H1 (cell line): ENCODE measurements around the gene KRTAP11-1. TPM values are rescaled to one million over a fixed set of nuclear protein-coding genes. Genes with fewer than 3 reads are reported as not detected.

Experiments
- CTCF ChIA-PET: fragments of 300-600 bp; sonication (Branson Sonifier 250); formaldehyde crosslinking; loops from one replicate; lab custom pipeline; 2021; ENCODE audit not compliant: partially characterized antibody; lab: Charles Lee
- POLR2A ChIA-PET: fragments of 300-600 bp; sonication (Branson Sonifier 250); formaldehyde crosslinking; loops from one replicate; lab custom pipeline; 2021; ENCODE audit warnings: inconsistent platforms; ENCODE audit not compliant: partially characterized antibody; lab: Charles Lee
- DNase-seq, 2 experiments: peaks; one replicate each; pipeline versions ENCODE4 v3.0.0 to v3.0.0-alpha.2; 2010 to 2022; ENCODE audit warnings: low spot score in 2 of 2, low read depth in 1 of 2, mixed read lengths in 1 of 2
- FAIRE-seq: peaks from 2 replicates; lab custom pipeline; 2011; peaks lifted over from hg19 to GRCh38; lab: Jason Lieb, UNC
- H2AFZ ChIP-seq: 2 replicates; pipeline ENCODE4 v1.8.1; 2012; ENCODE audit warnings: low read length, inconsistent platforms
- H2AK5ac ChIP-seq: 2 replicates; pipeline ENCODE4 v1.6.1; 2013; ENCODE audit warnings: low read depth, low read length
- H2BK120ac ChIP-seq: replicated peaks from 2 replicates; pipeline ENCODE3; 2013; ENCODE audit warnings: low read depth, low read length, inconsistent platforms
- H2BK12ac ChIP-seq: 2 replicates; pipeline ENCODE4 v1.6.1; 2013; ENCODE audit warnings: low read depth, low read length
- H2BK15ac ChIP-seq: 2 replicates; pipeline ENCODE4 v1.6.1; 2013; ENCODE audit warnings: low read length
- H2BK20ac ChIP-seq: 2 replicates; pipeline ENCODE4 v1.6.1; 2013; ENCODE audit warnings: low read length
- H2BK5ac ChIP-seq: 2 replicates; pipeline ENCODE4 v1.6.1; 2013; ENCODE audit warnings: low read depth, low read length
- H3K14ac ChIP-seq: 2 replicates; pipeline ENCODE4 v1.6.1; 2013; ENCODE audit warnings: inconsistent platforms; ENCODE audit not compliant: insufficient read length
- H3K18ac ChIP-seq: 2 replicates; pipeline ENCODE4 v1.6.1; 2013; ENCODE audit warnings: low read length; ENCODE audit errors: extremely low read depth
- H3K23ac ChIP-seq: 2 replicates; pipeline ENCODE4 v1.6.1; 2013; ENCODE audit warnings: inconsistent platforms; ENCODE audit not compliant: insufficient read length
- H3K23me2 ChIP-seq: 2 replicates; pipeline ENCODE4 v1.6.1; 2013; ENCODE audit warnings: low read depth, low read length
- H3K27ac ChIP-seq: 2 replicates; pipeline ENCODE4 v1.6.1; 2011; ENCODE audit warnings: low read depth, low read length, inconsistent platforms
- H3K27me3 ChIP-seq, 4 experiments: replicated peaks in 1 of 4; 1 replicate in 1 of 4; 2 replicates in 3 of 4; pipeline versions ENCODE4 v1.6.1 to v1.8.1; 2011 to 2013; ENCODE audit warnings: low read length in 3 of 4, mild to moderate bottlenecking in 3 of 4, inconsistent platforms in 2 of 4, mixed read lengths in 2 of 4, moderate library complexity in 1 of 4; ENCODE audit not compliant: control insufficient read depth in 3 of 4, insufficient read depth in 3 of 4; ENCODE audit errors: extremely low read depth in 1 of 4
- H3K36me3 ChIP-seq, 4 experiments: 2 replicates each; pipeline versions ENCODE4 v1.6.1 to v1.8.1; 2011 to 2013; ENCODE audit warnings: mild to moderate bottlenecking in 4 of 4, low read length in 3 of 4, moderate library complexity in 2 of 4, control low read depth in 1 of 4, inconsistent platforms in 1 of 4; ENCODE audit not compliant: insufficient read depth in 4 of 4, control insufficient read depth in 2 of 4
- H3K4ac ChIP-seq: replicated peaks from 2 replicates; pipeline ENCODE3; 2013; ENCODE audit warnings: low read length, low read depth, mixed read lengths, inconsistent platforms; ENCODE audit not compliant: insufficient read length
- H3K4me1 ChIP-seq, 4 experiments: replicated peaks in 1 of 4; 1 replicate in 1 of 4; 2 replicates in 3 of 4; pipeline versions ENCODE4 v1.6.1 to v1.8.1; 2011 to 2013; ENCODE audit warnings: low read length in 3 of 4, inconsistent platforms in 2 of 4, mixed read lengths in 1 of 4; ENCODE audit not compliant: insufficient read depth in 4 of 4, control insufficient read depth in 3 of 4
- H3K4me2 ChIP-seq, 2 experiments: 2 replicates each; pipeline versions ENCODE4 v1.6.1 to v1.8.1; 2011 to 2013; ENCODE audit warnings: low read depth in 2 of 2, low read length in 2 of 2, control low read depth in 1 of 2, inconsistent platforms in 1 of 2, mild to moderate bottlenecking in 1 of 2; ENCODE audit not compliant: insufficient read depth in 1 of 2
- H3K4me3 ChIP-seq, 4 experiments: fragments of 200-600, 300-600 bp in 1 of 4; sonication (generic), shearing (Covaris generic), sonication (Bioruptor Twin) in 1 of 4; 2 replicates each; pipeline versions ENCODE4 v1.5.1 to v1.8.1; 2011 to 2016; ENCODE audit warnings: low read length in 4 of 4, low read depth in 3 of 4, control low read depth in 2 of 4, inconsistent platforms in 2 of 4, mild to moderate bottlenecking in 2 of 4, mixed read lengths in 1 of 4, moderate library complexity in 1 of 4; ENCODE audit not compliant: insufficient read depth in 2 of 4; ENCODE audit errors: extremely low read depth in 1 of 4
- H3K56ac ChIP-seq: replicated peaks from 2 replicates; pipeline ENCODE3; 2013; ENCODE audit warnings: low read depth, mild to moderate bottlenecking, mixed read lengths, low read length, inconsistent platforms; ENCODE audit not compliant: insufficient read length
- H3K79me1 ChIP-seq: 2 replicates; pipeline ENCODE4 v1.6.1; 2013; ENCODE audit warnings: low read depth, low read length, control low read depth
- H3K79me2 ChIP-seq, 2 experiments: 2 replicates each; pipeline versions ENCODE4 v1.6.1 to v1.8.1; 2012 to 2013; ENCODE audit warnings: low read length in 2 of 2, mild to moderate bottlenecking in 2 of 2, inconsistent platforms in 1 of 2; ENCODE audit not compliant: insufficient read depth in 2 of 2, control insufficient read depth in 1 of 2
- H3K9ac ChIP-seq, 4 experiments: replicated peaks in 1 of 4; 1 replicate in 1 of 4; 2 replicates in 3 of 4; pipeline versions ENCODE4 v1.6.1 to v1.8.1; 2011 to 2013; ENCODE audit warnings: low read depth in 3 of 4, low read length in 3 of 4, control low read depth in 2 of 4, mild to moderate bottlenecking in 2 of 4, moderate library complexity in 2 of 4, inconsistent platforms in 1 of 4; ENCODE audit errors: extremely low read depth in 1 of 4
- H3K9me3 ChIP-seq, 2 experiments: 2 replicates each; pipeline versions ENCODE4 v1.6.1 to v1.8.1; 2012 to 2013; ENCODE audit warnings: mild to moderate bottlenecking in 2 of 2, moderate library complexity in 2 of 2, control low read depth in 1 of 2, inconsistent platforms in 1 of 2, low read depth in 1 of 2, low read length in 1 of 2, mixed read lengths in 1 of 2; ENCODE audit not compliant: insufficient read depth in 2 of 2
- H4K20me1 ChIP-seq, 2 experiments: replicated peaks in 1 of 2; 2 replicates each; pipeline versions ENCODE3 to v1.8.1; 2011 to 2013; ENCODE audit warnings: inconsistent platforms in 2 of 2, low read length in 2 of 2, mild to moderate bottlenecking in 1 of 2; ENCODE audit not compliant: insufficient read depth in 2 of 2, control insufficient read depth in 1 of 2
- H4K5ac ChIP-seq: 2 replicates; pipeline ENCODE4 v1.6.1; 2013; ENCODE audit warnings: low read length, low read depth, mixed read lengths, inconsistent platforms; ENCODE audit not compliant: insufficient read length
- H4K8ac ChIP-seq: 2 replicates; pipeline ENCODE4 v1.8.0; 2013; ENCODE audit warnings: mild to moderate bottlenecking, moderate library complexity, low read length, inconsistent platforms; ENCODE audit not compliant: insufficient read depth; ENCODE audit errors: extremely low read depth
- H4K91ac ChIP-seq: replicated peaks from 2 replicates; pipeline ENCODE3; 2013; ENCODE audit warnings: low read length, mixed read lengths, inconsistent platforms; ENCODE audit not compliant: insufficient read length
- ASH2L ChIP-seq: fragments of 200-600, 300-600 bp; sonication (generic); IDR thresholded peaks from one replicate; pipeline ENCODE4 v1.7.1; 2017; ENCODE audit warnings: low read length
- CEBPB ChIP-seq: IDR thresholded peaks from 2 replicates; pipeline ENCODE4 v1.6.1; 2012; ENCODE audit warnings: low read depth, low read length
- JUN ChIP-seq: IDR thresholded peaks from 2 replicates; pipeline ENCODE4 v1.6.1; 2011; ENCODE audit warnings: low read depth, mild to moderate bottlenecking, improper control_type of control experiment, low read length
- JUND ChIP-seq: IDR thresholded peaks from 2 replicates; pipeline ENCODE4 v1.6.1; 2011; ENCODE audit warnings: mild to moderate bottlenecking, improper control_type of control experiment, low read length
- KDM1A ChIP-seq: fragments of 200-600, 300-600 bp; sonication (generic); IDR thresholded peaks from 2 replicates; pipeline ENCODE4 v1.7.1; 2016; ENCODE audit warnings: mild to moderate bottlenecking, low read length, borderline replicate concordance
- KDM4A ChIP-seq: IDR thresholded peaks from one replicate; pipeline ENCODE4 v1.7.1; 2012; ENCODE audit warnings: low read depth, mild to moderate bottlenecking, moderate library complexity, low read length, inconsistent platforms; ENCODE audit not compliant: severe bottlenecking
- KDM5A ChIP-seq: fragments of 200-600 bp; IDR thresholded peaks from 2 replicates; pipeline ENCODE4 v1.7.1; 2012; ENCODE audit warnings: mild to moderate bottlenecking, low read length, inconsistent platforms, mixed read lengths
- MAFK ChIP-seq: IDR thresholded peaks from 2 replicates; pipeline ENCODE4 v1.6.1; 2012; ENCODE audit warnings: low read depth, mild to moderate bottlenecking, improper control_type of control experiment, low read length
- PHF8 ChIP-seq: fragments of 200-600 bp; sonication (generic); conservative IDR thresholded peaks from 2 replicates; pipeline ENCODE4 v1.7.1; 2012; ENCODE audit warnings: low read depth, mild to moderate bottlenecking, inconsistent platforms, low read length, moderate library complexity
- POLR2AphosphoS5 ChIP-seq: IDR thresholded peaks from 2 replicates; pipeline ENCODE4 v1.6.1; 2011; ENCODE audit warnings: low read depth, low read length
- SRF ChIP-seq: IDR thresholded peaks from 2 replicates; pipeline ENCODE4 v1.6.1; 2011; ENCODE audit warnings: mild to moderate bottlenecking, low read depth, low read length, moderate library complexity
- TBP ChIP-seq: IDR thresholded peaks from 2 replicates; pipeline ENCODE4 v1.6.1; 2011; ENCODE audit warnings: low read depth, low read length, improper control_type of control experiment
- TCF12 ChIP-seq: IDR thresholded peaks from 2 replicates; pipeline ENCODE4 v1.6.1; 2011; ENCODE audit warnings: low read depth, mild to moderate bottlenecking, low read length
- TEAD4 ChIP-seq: IDR thresholded peaks from 2 replicates; pipeline ENCODE4 v1.6.1; 2012; ENCODE audit warnings: low read depth, low read length, inconsistent platforms, mixed read lengths
- USF2 ChIP-seq: IDR thresholded peaks from 2 replicates; pipeline ENCODE4 v1.6.1; 2011; ENCODE audit warnings: low read length, improper control_type of control experiment
- WGBS, 2 experiments: shearing (Covaris generic) in 1 of 2; methylation state at CpG; one replicate each; pipeline versions ENCODE4 v1.1.6 to v1.1.7; 2013 to 2015; ENCODE audit warnings: low lambda C conversion rate in 2 of 2, mixed read lengths in 2 of 2, inconsistent platforms in 1 of 2, low coverage in 1 of 2, missing lambda C conversion rate in 1 of 2; ENCODE audit not compliant: insufficient replicate concordance in 2 of 2, insufficient coverage in 1 of 2, insufficient read length in 1 of 2; ENCODE audit errors: extremely low coverage in 1 of 2, missing lambda C conversion rate in 1 of 2; 5-methylcytosine and 5-hydroxymethylcytosine counted together
- polyA plus RNA-seq, 7 experiments: library from polyadenylated mRNA; depleted of rRNA in 3 of 7; stranded (reverse) in 5 of 7; unstranded in 2 of 7; fragments of >200 nt in 5 of 7; fragments of 200-250 nt in 2 of 7; gene quantifications; 1 replicate in 5 of 7; 2 replicates in 1 of 7; 4 replicates in 1 of 7; pipeline versions ENCODE4 v1.2.1 to v1.2.3, GENCODE V29; 2011 to 2013; ENCODE audit warnings: missing spikeins in 2 of 7, mixed read lengths in 2 of 7
- total RNA-seq: library from RNA; stranded (reverse); fragmentation: NEBNext Ultra II Directional; extraction: Animal tissue kit (Norgen Biotek cat#: 25700); gene quantifications from 2 replicates; pipeline ENCODE4 v1.2.1, GENCODE V29; 2021

Gene KRTAP11-1
- total and polyA plus RNA-seq, 2 of the 8 experiments (the other 6 are each of a cell fraction or from before 2014, with no cell fraction given), result not detected

GRCh38 chr21:30838536-30838935 lies 42.8 kb downstream of the KRTAP11-1 start:
- Histone ChIP-seq H3K27me3 (no peaks in the 10 kb centered on the region), H4K20me1 (no peaks in the 10 kb centered on the region), H3K36me3 (no peaks in the 10 kb centered on the region), H2BK5ac (no peak overlapping the region), H3K9ac (no peak overlapping the region), H2BK15ac (no peak overlapping the region), H3K27ac (no peak overlapping the region), H3K79me1 (no peaks in the 10 kb centered on the region), H3K9me3 (no peaks in the 10 kb centered on the region), H3K4me2 (no peak overlapping the region), H3K79me2 (no peaks in the 10 kb centered on the region), H3K23me2 (no peaks in the 10 kb centered on the region), H3K4me3 (no peak overlapping the region), H3K4me1 (no peaks in the 10 kb centered on the region), H2BK20ac (no peak overlapping the region), H3K23ac (no peak overlapping the region), H4K5ac (no peak overlapping the region), H4K8ac (no peak overlapping the region), H2BK120ac (no peak overlapping the region), H3K56ac (no peak overlapping the region), H2AFZ (no peak overlapping the region), H3K14ac (no peak overlapping the region), H4K91ac (no peak overlapping the region), H3K4ac (no peak overlapping the region), H3K18ac (no peak overlapping the region), H2BK12ac (no peak overlapping the region), H2AK5ac (no peak overlapping the region)
- ChIA-PET POLR2A (no interaction called here), CTCF (interaction anchor here (0.6 to 4.5 kb wide), 12 partner anchors 9 to 791 kb away, joined by 3 to 26 read pairs (median 4); partner anchors contain the start of gene KRTAP7-1)
- DNase-seq (no peak), FAIRE-seq (no peak)
- 93% methylated on average over 6 of the region's 6 CpGs; no CpG with 5 or more reads in 1 of the 2 experiments for WGBS, 2 experiments
- no peak for TF ChIP-seq JUN
- TF ChIP-seq USF2, result no peak
- TF ChIP-seq JUND, result no peak
- no peak for TF ChIP-seq KDM5A
- no peak for TF ChIP-seq SRF
- TF ChIP-seq KDM1A, result no peak
- TF ChIP-seq CEBPB, result no peak
- TF ChIP-seq TCF12, result no peak
- no peak for TF ChIP-seq MAFK
- TF ChIP-seq TBP, result no peak
- no peak for TF ChIP-seq KDM4A
- no peak for TF ChIP-seq PHF8
- no peak for TF ChIP-seq ASH2L
- TF ChIP-seq TEAD4, result no peak
- TF ChIP-seq POLR2AphosphoS5, result no peak
